GM23338 (cell line): ENCODE measurements around the gene CLCN2. TPM values are rescaled to one million over a fixed set of nuclear protein-coding genes. Genes with fewer than 3 reads are reported as not detected.

ENCODE experiments used
- ATAC-seq: fragments of 200-7000 bp; cut with Tn5 transposase; 3 replicates; pipeline ENCODE4 v1.9.1; 2020
- DNase-seq: peaks from one replicate; pipeline ENCODE4 v3.0.0-alpha.2; 2015; ENCODE audit warnings: low spot score
- H2AFZ ChIP-seq: fragments of 200-600 bp; sonication (generic); 2 replicates; pipeline ENCODE4 v1.8.0; 2016; ENCODE audit warnings: antibody characterized with exemption, mild to moderate bottlenecking, moderate library complexity
- H3F3A ChIP-seq: fragments of 200-600 bp; sonication (generic); replicated peaks from 2 replicates; pipeline ENCODE4 v1.8.0; 2017; ENCODE audit warnings: antibody characterized with exemption, mixed run types, low read depth
- H3K27ac ChIP-seq: fragments of 200-600 bp; sonication (generic); 2 replicates; pipeline ENCODE4 v1.6.1; 2016; ENCODE audit warnings: low read depth
- H3K27me3 ChIP-seq: fragments of 200-600 bp; sonication (generic); 2 replicates; pipeline ENCODE4 v1.8.0; 2016; ENCODE audit warnings: mild to moderate bottlenecking, mixed run types, moderate library complexity; ENCODE audit not compliant: insufficient read depth
- H3K36me3 ChIP-seq: fragments of 200-600 bp; sonication (generic); 2 replicates; pipeline ENCODE4 v1.8.0; 2016; ENCODE audit warnings: mild to moderate bottlenecking; ENCODE audit not compliant: insufficient read depth
- H3K4me1 ChIP-seq: fragments of 200-600 bp; sonication (generic); 2 replicates; pipeline ENCODE4 v1.8.0; 2016; ENCODE audit warnings: mild to moderate bottlenecking, moderate library complexity; ENCODE audit not compliant: insufficient read depth
- H3K4me2 ChIP-seq: fragments of 200-600 bp; sonication (generic); 2 replicates; pipeline ENCODE4 v1.7.1; 2017; ENCODE audit warnings: mixed run types
- H3K4me3 ChIP-seq: fragments of 200-600 bp; sonication (generic); 2 replicates; pipeline ENCODE4 v1.6.1; 2016; ENCODE audit warnings: mixed run types
- H3K79me2 ChIP-seq: fragments of 200-600 bp; sonication (generic); replicated peaks from 2 replicates; pipeline ENCODE4 v1.8.0; 2017; ENCODE audit warnings: mild to moderate bottlenecking; ENCODE audit not compliant: insufficient read depth
- H3K9me2 ChIP-seq: fragments of 200-600 bp; sonication (generic); 2 replicates; pipeline ENCODE4 v1.8.0; 2017; ENCODE audit not compliant: insufficient read depth
- H4K20me1 ChIP-seq: fragments of 200-600 bp; sonication (generic); replicated peaks from 2 replicates; pipeline ENCODE4 v1.8.0; 2017; ENCODE audit warnings: mild to moderate bottlenecking; ENCODE audit not compliant: insufficient read depth
- H3K27ac Mint-ChIP-seq: 2 replicates; pipeline ENCODE4 v1.8.0; 2020; ENCODE audit warnings: inconsistent platforms, mild to moderate bottlenecking, moderate library complexity, mixed read lengths
- H3K27me3 Mint-ChIP-seq: 3 replicates; pipeline ENCODE4 v1.8.0; 2022; ENCODE audit warnings: low read depth, mild to moderate bottlenecking, moderate library complexity, mixed read lengths, inconsistent platforms; ENCODE audit not compliant: insufficient read depth, poor library complexity
- H3K36me3 Mint-ChIP-seq: 3 replicates; pipeline ENCODE4 v1.8.0; 2021; ENCODE audit warnings: low read depth, mild to moderate bottlenecking, inconsistent platforms, moderate library complexity, mixed read lengths
- H3K4me1 Mint-ChIP-seq: 3 replicates; pipeline ENCODE4 v1.8.0; 2020; ENCODE audit warnings: mild to moderate bottlenecking, inconsistent platforms, mixed read lengths
- H3K4me3 Mint-ChIP-seq: 3 replicates; pipeline ENCODE4 v1.8.0; 2021; ENCODE audit warnings: moderate library complexity, mild to moderate bottlenecking, inconsistent platforms, mixed read lengths
- H3K9me3 Mint-ChIP-seq: 3 replicates; pipeline ENCODE4 v1.8.0; 2020; ENCODE audit warnings: moderate library complexity, mild to moderate bottlenecking, inconsistent platforms, mixed read lengths
- POLR2AphosphoS5 ChIP-seq: IDR thresholded peaks from 2 replicates; pipeline ENCODE4 v1.6.1; 2016; ENCODE audit warnings: antibody characterized with exemption, low read depth
- ZNF462 ChIP-seq: fragments of 250-450 bp; sonication (Bioruptor Pico); IDR thresholded peaks from 2 replicates; pipeline ENCODE4 v1.5.0; 2020; ENCODE audit warnings: mild to moderate bottlenecking, moderate library complexity
- long read RNA-seq: library from polyadenylated mRNA; unstranded; transcript quantifications from one replicate; pipeline ENCODE4 v2.0.0, GENCODE V29; 2020; ENCODE audit not compliant: unreplicated experiment
- polyA plus RNA-seq: library from polyadenylated mRNA; unstranded; fragments of >200 nt; fragmentation: Nextera tagmentation; extraction: Ambion mirVana; gene quantifications from 2 replicates; pipeline ENCODE4 v1.2.1, GENCODE V29; 2016
- total RNA-seq: library from RNA; depleted of rRNA; stranded (reverse); fragments of >200 nt; shearing (Covaris generic); gene quantifications from 2 replicates; pipeline ENCODE4 v1.2.3, GENCODE V29; 2014; rRNA removed
- TF ChIP-seq, protein P1 (sequence below): IDR thresholded peaks from 2 replicates; pipeline ENCODE4 v1.6.1; 2016; ENCODE audit warnings: antibody characterized with exemption
- TF ChIP-seq, protein P2 (sequence below), 2 experiments: fragments of 200-600 bp in 1 of 2; sonication (generic) in 1 of 2; conservative IDR thresholded peaks; 2 replicates each; pipeline versions ENCODE4 v1.5.1 to v1.6.1; 2016 to 2017; ENCODE audit warnings: antibody characterized with exemption in 2 of 2, low read depth in 2 of 2, mild to moderate bottlenecking in 2 of 2, moderate library complexity in 1 of 2

Gene CLCN2
- total RNA-seq (9.2 and 10.7 TPM in 2 replicates), polyA plus RNA-seq (5.4 and 7.0 TPM in 2 replicates)
- long read RNA-seq, partial matches to known transcripts: 0 of 2 reads
- long read RNA-seq, other reads (novel, unspliced or antisense): 1 of 2 reads

DNA sequence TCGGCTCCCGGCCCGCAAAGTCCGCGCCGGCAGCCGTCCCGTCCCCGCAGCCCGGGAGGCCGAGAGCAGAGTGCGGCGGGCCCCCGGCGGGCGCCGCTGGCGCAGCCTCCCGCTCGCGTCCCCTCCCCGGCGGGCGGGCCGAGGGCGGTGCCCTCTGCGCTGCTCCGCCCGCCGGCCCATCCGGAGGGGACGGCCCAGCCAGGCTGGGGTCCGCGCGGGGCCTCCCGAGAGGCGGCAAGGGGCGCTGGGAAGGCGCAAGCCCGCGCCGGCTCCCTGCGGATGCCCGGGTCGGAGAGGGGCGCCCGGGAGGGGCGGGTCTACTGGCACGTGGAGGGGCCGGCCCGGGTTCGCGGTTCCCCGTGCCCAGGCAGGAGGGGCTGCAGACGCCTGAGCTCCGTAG lies at the start of gene CLCN2, which contains the start of gene POLR2H:
Gene CLCN2 (minus strand): TSS at position 74 of the 400 bp plus-strand sequence. CDS start 126 bp downstream, outside the sequence.
Gene POLR2H (plus strand): TSS at position 179 of the 400 bp plus-strand sequence. CDS start 1,783 bp downstream, outside the sequence.
- Histone ChIP-seq H3K36me3 (peaks cover 7% of the 10 kb centered on the region), H3F3A (peaks cover 3% of the 10 kb centered on the region; the same call in 1 of the 2 replicates), H2AFZ (peak within 1 kb of the TSS; percentile 43; the same call in 1 of the 2 replicates), H3K4me3 (peak within 1 kb of the TSS; percentile 82), H4K20me1 (peaks cover 3% of the 10 kb centered on the region; the same call in 1 of the 2 replicates), H3K79me2 (peaks cover 23% of the 10 kb centered on the region), H3K4me2 (peak within 1 kb of the TSS; percentile 96), H3K4me1 (peaks cover 19% of the 10 kb centered on the region), H3K9me2 (no peaks in the 10 kb centered on the region), H3K27me3 (peaks cover 14% of the 10 kb centered on the region), H3K27ac (peak within 1 kb of the TSS; percentile 88)
- TF ChIP-seq POLR2AphosphoS5 (peak; percentile 72), ZNF462 (CRISPR knock-in tag) (no peak)
- TF ChIP-seq, protein P1, sequence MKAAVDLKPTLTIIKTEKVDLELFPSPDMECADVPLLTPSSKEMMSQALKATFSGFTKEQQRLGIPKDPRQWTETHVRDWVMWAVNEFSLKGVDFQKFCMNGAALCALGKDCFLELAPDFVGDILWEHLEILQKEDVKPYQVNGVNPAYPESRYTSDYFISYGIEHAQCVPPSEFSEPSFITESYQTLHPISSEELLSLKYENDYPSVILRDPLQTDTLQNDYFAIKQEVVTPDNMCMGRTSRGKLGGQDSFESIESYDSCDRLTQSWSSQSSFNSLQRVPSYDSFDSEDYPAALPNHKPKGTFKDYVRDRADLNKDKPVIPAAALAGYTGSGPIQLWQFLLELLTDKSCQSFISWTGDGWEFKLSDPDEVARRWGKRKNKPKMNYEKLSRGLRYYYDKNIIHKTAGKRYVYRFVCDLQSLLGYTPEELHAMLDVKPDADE: no peak
- TF ChIP-seq, protein P2, sequence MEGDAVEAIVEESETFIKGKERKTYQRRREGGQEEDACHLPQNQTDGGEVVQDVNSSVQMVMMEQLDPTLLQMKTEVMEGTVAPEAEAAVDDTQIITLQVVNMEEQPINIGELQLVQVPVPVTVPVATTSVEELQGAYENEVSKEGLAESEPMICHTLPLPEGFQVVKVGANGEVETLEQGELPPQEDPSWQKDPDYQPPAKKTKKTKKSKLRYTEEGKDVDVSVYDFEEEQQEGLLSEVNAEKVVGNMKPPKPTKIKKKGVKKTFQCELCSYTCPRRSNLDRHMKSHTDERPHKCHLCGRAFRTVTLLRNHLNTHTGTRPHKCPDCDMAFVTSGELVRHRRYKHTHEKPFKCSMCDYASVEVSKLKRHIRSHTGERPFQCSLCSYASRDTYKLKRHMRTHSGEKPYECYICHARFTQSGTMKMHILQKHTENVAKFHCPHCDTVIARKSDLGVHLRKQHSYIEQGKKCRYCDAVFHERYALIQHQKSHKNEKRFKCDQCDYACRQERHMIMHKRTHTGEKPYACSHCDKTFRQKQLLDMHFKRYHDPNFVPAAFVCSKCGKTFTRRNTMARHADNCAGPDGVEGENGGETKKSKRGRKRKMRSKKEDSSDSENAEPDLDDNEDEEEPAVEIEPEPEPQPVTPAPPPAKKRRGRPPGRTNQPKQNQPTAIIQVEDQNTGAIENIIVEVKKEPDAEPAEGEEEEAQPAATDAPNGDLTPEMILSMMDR (conservative IDR thresholded peaks at IDR 0.05; ENCODE audit: low read depth in 2 of 2): no peak
- peaks cover 2% of the 10 kb centered on the region; the same call in 1 of the 3 replicates for H3K9me3 Mint-ChIP-seq
- peak; percentile 80 for DNase-seq
- H3K27me3 Mint-ChIP-seq: peaks cover 22% of the 10 kb centered on the region
- peaks cover 25% of the 10 kb centered on the region for H3K4me1 Mint-ChIP-seq
- peak within 1 kb of the TSS; percentile 99 for H3K4me3 Mint-ChIP-seq
- H3K36me3 Mint-ChIP-seq: peaks cover 35% of the 10 kb centered on the region
- H3K27ac Mint-ChIP-seq: peak within 1 kb of the TSS; percentile 90
- peak; percentile 55 for ATAC-seq
